GM06990 (cell line): ENCODE results near the gene AHNAK.

Source experiments
- DNase-seq: peaks from one replicate; pipeline ENCODE4 v3.0.0-alpha.2; 2011; ENCODE audit not compliant: insufficient read length; ENCODE audit errors: extremely low read depth
- H3K27me3 ChIP-seq: replicated peaks from 2 replicates; pipeline ENCODE4 v1.6.0; 2011; ENCODE audit warnings: low read length; ENCODE audit not compliant: control insufficient read depth, insufficient read depth
- H3K36me3 ChIP-seq: 2 replicates; pipeline ENCODE4 v1.5.1; 2011; ENCODE audit warnings: low read length; ENCODE audit not compliant: control insufficient read depth, insufficient read depth
- H3K4me3 ChIP-seq: replicated peaks from 2 replicates; pipeline ENCODE4 v1.5.1; 2011; ENCODE audit warnings: low read depth, mild to moderate bottlenecking, control low read depth, low read length
- CTCF ChIP-seq: IDR thresholded peaks from 2 replicates; pipeline ENCODE4 v1.5.1; 2011; ENCODE audit warnings: low read length, control low read depth, mild to moderate bottlenecking, inconsistent platforms; ENCODE audit not compliant: insufficient read depth, poor library complexity, severe bottlenecking

AHNAK gene

DNA sequence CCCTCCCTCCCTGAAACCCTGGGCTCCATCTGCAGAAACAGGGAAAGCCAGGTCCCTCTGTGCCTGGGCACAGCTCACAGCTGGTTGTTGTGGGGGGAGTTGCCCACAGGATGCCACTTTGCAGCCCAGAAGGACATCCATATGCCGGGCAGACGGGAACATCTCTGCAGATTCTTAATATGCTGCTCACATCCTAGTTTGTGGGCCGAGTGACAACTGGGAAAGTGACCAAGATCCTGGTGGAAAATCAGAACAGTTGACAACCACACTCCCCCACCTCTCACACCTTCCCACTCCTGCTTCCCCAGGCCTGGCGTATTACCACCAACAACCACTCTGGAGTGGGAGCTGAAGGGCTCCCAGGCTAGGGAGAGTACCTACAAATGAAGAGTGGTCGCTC lies 135.1 kb downstream of the AHNAK start:
- no peaks in the 10 kb centered on the region for H3K36me3 ChIP-seq
- no peak for TF ChIP-seq CTCF
- no peaks in the 10 kb centered on the region; the same call in 1 of the 2 replicates for H3K27me3 ChIP-seq
- H3K4me3 ChIP-seq: no peak overlapping the region
- no peak for DNase-seq

GRCh38 chr11:62410972-62411371 lies 135.6 kb downstream of the AHNAK start:
- H3K4me3 ChIP-seq: no peak overlapping the region
- no peaks in the 10 kb centered on the region for H3K36me3 ChIP-seq
- H3K27me3 ChIP-seq: peaks cover under 1% of the 10 kb centered on the region; the same call in 1 of the 2 replicates
- DNase-seq: no peak
- TF ChIP-seq CTCF: no peak

DNA sequence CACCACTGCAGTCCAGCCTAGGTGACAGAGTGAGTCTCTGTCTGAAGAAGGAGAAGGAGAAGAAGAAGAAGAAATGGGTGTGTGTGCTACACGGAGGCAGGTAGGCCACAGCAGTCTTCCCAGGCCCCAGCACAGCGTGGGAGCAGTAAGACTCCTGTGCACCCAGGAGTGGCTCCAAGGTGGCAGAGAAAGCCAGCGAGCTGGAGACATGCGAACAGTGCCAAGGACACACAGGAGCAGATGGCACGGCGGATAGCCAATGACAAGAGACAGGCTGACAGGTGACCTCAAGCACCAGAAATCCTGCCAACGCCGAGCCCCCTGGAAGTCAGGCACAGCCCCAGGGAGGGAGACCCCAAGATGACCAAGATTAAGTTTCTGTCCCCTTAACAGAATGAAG lies 136.8 kb downstream of the AHNAK start:
- DNase-seq: no peak
- H3K36me3 ChIP-seq: no peaks in the 10 kb centered on the region
- peaks cover 1% of the 10 kb centered on the region for H3K27me3 ChIP-seq
- TF ChIP-seq CTCF: no peak
- H3K4me3 ChIP-seq: no peak overlapping the region

DNA sequence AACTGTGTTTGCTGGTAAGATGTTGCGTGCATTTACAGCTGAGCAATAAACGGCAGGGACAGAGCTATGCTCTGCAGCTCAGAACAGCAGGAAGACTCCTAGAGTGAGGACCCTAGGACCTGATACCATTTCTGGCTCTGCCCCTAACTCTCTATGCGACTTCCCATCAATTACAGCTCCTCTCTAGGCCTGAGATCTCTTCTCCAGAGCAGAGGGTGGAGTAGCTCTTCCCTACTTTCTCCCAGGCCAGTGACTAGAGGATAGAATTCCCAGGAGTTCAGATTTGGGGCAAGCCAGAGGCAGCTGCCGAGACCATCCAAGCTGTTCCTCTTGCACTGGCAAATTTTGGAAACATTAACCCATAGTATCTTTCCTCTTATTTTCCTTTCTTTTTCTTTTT lies 140.6 kb downstream of the AHNAK start:
- no peak overlapping the region for H3K4me3 ChIP-seq
- DNase-seq: no peak
- peaks cover 1% of the 10 kb centered on the region; the same call in 1 of the 2 replicates for H3K27me3 ChIP-seq
- no peaks in the 10 kb centered on the region for H3K36me3 ChIP-seq
- no peak for TF ChIP-seq CTCF

DNA sequence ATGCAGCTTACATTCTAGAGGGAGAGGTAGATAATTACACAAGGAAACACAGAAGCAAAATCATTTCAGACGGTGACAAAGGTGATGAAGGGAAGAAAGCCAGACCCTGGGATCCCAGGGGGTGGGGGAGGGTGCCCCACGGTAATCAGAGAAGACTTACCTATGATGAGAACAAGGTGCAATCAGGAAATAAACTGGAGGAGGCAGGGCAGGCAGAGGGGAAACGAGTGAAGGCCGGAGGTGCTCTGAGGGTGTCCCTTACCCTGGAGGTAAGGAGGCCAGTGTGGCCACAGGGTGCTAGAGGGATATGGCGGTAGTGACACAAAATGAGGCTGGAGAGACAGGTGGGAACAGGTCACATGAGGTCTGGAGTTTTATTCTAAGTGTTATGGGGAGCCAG lies 141.7 kb downstream of the AHNAK start:
- no peaks in the 10 kb centered on the region for H3K36me3 ChIP-seq
- DNase-seq: no peak
- no peak for TF ChIP-seq CTCF
- H3K27me3 ChIP-seq: peaks cover 1% of the 10 kb centered on the region; the same call in 1 of the 2 replicates
- H3K4me3 ChIP-seq: no peak overlapping the region

- Histone ChIP-seq H3K4me3 (no peak overlapping the region), H3K36me3 (no peaks in the 10 kb centered on the region), H3K27me3 (peaks cover 1% of the 10 kb centered on the region; the same call in 1 of the 2 replicates)
- no peak for DNase-seq
- no peak for TF ChIP-seq CTCF
Measured at GRCh38 chr11:62404435-62404834, 142.2 kb downstream of the AHNAK start.
